Stimulated activated CD8-positive, alpha-beta memory T cell treated with anti-CD3 and anti-CD28 coated beads, Interleukin-7, amount 100 ng/mL, for 24 hours (primary cell): Measurements from ENCODE around the gene OR4E2.
"Not testable (repeated sequence)": the region's sequence is repeated elsewhere in the genome, so short reads cannot be mapped to it uniquely, and the experiment has no call there.

ENCODE experiments used
- DNase-seq: peaks from one replicate; pipeline ENCODE4 v3.0.0-alpha.2; 2020; ENCODE audit warnings: low read depth

Gene OR4E2

DNA sequence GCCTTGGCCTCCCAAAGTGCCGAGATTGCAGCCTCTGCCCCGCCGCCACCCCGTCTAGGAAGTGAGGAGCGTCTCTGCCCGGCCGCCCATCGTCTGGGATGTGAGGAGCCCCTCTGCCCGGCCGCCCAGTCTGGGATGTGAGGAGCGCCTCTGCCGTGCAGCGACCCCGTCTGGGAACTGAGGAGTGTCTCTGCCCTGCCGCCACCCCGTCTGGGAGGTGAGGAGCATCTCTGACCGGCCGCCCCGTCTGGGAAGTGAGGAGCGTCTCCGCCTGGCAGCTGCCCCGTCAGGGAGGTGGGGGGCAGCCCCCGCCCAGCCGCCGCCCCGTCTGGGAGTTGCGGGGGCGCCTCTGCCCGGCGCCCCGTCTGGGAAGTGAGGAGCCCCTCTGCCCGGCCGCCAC, 44.0 kb downstream of the OR4E2 start:
- DNase-seq = not testable (repeated sequence)

DNA sequence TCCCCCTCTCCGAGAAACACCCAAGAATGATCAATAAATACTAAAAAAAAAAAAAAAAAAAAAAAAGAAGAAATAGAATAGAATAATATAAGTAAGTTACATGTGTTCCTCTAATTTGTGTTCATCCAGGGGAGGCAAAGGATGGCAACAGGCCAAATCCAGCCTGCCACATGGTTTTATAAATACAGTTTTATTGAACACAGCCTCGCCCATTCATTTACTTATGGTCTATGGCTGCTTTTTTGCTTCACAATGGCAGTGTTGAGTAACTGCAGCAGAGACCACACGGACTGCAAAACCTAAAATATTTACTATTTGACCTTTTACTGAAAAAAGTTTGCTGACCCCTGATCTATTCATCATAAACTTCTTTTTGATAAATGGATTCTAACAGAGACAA, 44.9 kb downstream of the OR4E2 start:
- not testable (repeated sequence) for DNase-seq

DNA sequence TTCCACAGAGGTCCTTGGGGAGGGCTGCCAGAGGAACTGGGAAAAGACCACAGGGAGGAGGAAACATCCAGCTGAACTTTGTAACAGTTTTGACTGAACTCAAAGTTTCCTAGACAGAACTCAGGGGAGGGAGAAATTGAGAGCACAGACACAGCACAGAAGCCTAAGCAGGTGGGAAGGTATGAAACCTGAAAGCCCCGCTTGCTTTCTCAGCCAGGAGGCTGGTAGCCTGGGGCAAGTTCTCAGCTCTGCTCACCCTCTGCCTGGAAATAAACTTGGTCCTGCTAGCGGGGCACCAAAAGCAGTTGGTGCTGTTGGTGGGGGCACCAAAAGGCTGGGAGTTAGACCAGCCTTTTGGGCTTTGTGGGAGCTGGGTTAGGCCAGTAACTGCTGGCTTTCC, 45.9 kb downstream of the OR4E2 start:
- no peak for DNase-seq

DNA sequence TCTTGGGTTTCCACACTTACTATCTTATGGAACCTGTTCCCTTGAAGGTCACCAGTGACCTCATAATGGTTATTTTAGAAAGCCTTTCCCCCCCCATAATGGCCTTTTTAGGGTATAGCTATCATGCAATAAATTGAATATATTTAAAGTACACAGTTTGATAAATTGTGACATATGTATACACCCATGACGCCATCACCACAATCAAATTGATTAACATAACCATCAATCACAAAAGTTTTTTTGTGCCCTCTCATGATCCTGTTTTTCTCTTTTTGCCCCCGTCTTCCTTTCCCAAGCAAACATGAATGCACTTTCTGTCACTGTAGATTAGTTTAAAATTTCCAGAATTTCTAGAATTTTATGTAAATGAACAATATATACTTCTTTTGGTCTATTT, 48.7 kb downstream of the OR4E2 start:
- DNase-seq = no peak

DNA sequence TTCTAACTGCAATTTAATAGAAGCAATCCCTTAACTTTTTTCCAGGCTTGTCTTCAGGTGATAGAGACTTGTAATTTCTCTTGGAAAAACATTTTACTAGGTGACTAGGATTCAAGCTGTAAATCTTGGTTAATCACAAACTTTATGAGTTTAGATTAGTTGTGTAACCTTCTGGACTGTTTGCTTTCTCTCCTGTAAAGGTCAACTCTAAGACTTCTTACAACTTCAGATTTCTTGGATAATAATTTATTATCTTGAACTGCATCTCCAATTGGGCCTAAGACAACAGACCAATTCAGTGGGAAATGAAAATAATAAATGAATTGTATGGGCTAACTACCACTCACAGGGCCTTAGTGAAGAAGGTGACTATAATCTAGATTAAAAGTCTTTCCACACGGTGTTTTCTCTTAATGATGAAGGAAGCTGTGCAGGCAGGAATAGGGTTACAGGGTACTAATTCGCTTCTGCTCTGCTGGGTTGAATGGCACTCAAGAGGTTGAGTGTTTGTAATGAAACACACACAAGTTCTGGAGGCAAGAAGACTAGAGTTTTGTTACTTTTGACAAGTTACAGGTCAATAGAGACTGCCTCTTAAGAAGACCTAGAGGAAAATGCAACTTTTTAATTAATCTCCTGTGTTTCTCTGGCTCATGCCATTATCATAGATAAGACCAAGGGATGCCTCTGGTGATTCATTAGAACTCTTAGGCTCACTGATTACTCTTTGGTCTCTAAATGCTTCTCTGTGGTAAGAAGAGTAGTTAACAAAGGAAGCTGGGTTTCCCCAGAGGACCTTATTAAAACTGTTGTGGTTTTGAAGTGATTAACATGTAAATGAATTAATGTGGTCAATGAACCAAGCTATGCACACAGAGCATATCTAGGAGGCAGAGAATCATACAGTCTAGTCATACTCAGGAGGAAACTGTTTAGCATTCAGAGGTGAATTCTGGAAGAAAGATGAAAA, 50.0 kb downstream of the OR4E2 start:
- DNase-seq = no peak

DNA sequence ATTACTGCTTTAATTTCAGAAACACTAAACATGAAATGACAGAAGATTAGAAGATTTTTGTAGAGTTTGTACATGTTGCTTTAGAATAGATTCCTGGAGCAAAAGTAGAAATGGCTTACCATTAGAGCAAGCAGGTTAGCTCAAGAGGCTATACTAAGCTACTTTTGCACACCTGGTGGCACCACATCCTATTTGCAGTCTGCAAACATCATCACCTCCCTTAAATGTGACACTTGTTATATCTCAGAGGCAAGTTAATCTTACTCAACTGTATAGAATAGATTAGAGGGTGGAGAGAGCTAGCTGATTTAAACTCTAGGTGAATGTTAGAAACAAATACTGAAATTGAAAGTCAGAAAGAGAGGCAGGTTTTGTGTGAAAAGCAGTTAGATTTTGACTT, 50.7 kb downstream of the OR4E2 start:
- DNase-seq = no peak

DNA sequence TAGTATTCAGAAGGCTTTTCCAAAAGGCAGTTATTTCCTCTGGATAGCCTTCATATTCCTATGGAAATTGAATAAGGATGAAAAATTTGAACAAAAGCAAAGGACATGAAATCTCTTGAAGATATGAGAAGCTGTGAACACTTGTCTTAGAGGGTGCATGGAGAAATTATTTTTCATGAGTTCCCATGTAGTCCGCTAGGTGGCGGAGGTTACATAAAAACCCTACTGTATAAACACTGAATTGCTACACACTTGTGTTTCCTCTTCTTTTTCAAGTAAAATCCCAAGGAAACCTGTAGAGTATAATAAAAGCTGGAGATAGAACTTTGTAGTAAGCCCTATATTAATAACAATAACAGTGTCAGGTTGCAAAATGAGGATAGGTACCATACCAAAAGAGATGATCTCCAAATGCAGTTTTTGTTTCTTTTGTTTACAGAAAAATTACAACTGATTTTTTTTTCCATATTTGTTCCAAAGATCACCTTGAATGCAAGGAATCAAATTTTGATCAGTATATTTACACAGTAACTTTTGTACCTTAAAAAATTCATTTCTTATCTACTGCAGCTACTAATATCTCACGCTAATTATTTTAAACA, 57.8 kb downstream of the OR4E2 start:
- no peak for DNase-seq

DNA sequence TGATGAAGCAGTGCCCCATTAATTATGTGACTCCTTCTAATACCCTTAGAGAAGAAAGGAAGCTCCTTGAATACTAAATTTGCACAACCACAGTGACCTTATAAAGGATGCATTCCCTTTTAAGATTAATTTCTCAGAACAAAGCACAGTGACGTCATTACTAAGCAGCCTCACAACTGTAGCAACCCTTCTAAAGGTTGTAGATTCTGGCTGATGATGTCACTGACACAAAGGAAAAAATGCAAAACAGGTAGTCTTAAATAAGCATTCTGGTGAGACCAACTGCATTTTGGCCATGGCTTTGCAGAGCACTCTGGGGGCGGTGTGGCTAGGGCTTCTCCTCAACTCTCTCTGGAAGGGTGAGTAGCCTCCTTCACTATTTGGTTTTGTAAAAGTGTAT, 58.4 kb downstream of the OR4E2 start:
- DNase-seq = no peak

DNA sequence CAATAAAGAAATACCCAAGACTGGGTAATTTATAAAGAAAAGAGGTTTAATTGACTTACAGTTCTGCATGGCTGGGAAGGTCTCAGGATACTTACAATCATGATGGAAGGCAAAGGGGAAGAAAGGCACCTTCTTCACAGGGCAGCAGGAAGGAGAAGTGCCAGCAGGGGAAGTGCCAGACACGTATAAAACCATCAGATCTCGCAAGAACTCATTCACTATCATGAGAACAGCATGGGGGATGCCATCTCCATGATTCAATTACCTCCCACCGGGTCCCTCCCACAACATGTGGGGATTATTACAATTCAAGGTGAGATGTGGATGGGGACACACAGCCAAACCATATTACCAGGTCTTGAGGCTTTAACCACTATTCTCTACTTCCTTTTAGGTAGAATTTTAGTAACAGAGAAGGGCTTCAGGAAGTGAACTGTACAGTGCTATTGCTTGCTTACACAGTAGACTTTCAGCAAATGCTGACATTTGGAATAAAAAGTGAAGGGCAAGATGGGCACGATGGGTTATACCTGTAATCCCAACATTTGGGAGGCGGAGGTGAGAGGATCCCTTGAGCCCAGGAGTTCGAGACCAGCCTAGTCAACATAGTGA, 60.8 kb downstream of the OR4E2 start:
- DNase-seq = no peak
